ENCODE data around the gene PDZD2. TPM values are rescaled to one million over a fixed set of nuclear protein-coding genes. Genes with fewer than 3 reads are reported as not detected.

Gene PDZD2
- total and polyA plus RNA-seq, 2 experiments from 2014 or later: 8.3 to 16.9 TPM

DNA sequence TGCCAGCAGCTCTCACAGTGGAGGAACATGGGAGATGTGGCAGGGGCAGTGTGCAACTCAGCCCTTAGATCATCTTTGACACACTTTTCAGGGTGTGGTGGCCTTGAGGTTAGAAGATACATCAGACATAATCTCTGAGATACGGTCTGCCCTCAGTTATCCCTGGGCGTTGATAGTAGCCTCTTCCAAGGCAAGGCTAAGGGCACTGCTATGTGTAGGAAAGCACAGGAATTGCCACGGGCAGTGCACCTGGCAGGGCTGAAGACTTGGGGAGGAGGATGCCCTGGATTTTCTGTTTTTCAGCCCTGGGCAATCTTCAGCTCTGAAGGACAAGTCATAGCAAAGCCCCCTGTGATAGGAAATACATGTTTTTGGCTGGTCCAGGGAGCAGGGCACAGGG is 328.5 kb downstream of the PDZD2 start:
- H3K4me1 ChIP-seq (ENCODE audit: insufficient read depth): peaks cover 19% of the 10 kb centered on the region
- no peak overlapping the region for H2AFZ ChIP-seq
- H3K27me3 ChIP-seq (ENCODE audit: insufficient read depth): no peaks in the 10 kb centered on the region
- no peaks in the 10 kb centered on the region; the same call in 1 of the 2 replicates for H3F3A ChIP-seq (replicated peaks; ENCODE audit: low read depth)
- no peaks in the 10 kb centered on the region for H3K79me2 ChIP-seq (replicated peaks; ENCODE audit: insufficient read depth)
- Mint-ChIP-seq H3K27me3 (ENCODE audit: insufficient read depth, low read depth, poor library complexity) (peaks cover 18% of the 10 kb centered on the region), H3K9me3 (no peaks in the 10 kb centered on the region; the same call in 2 of the 3 replicates), H3K27ac (no peak overlapping the region), H3K4me1 (peaks cover 38% of the 10 kb centered on the region), H3K36me3 (ENCODE audit: low read depth) (no peaks in the 10 kb centered on the region), H3K4me3 (no peak overlapping the region)
- no peaks in the 10 kb centered on the region for H3K36me3 ChIP-seq (ENCODE audit: insufficient read depth)
- H4K20me1 ChIP-seq (replicated peaks; ENCODE audit: insufficient read depth): no peaks in the 10 kb centered on the region
- peaks cover 7% of the 10 kb centered on the region; the same call in 1 of the 2 replicates for H3K9me2 ChIP-seq (ENCODE audit: insufficient read depth)
- no peak overlapping the region for H3K27ac ChIP-seq (ENCODE audit: low read depth)
- H3K4me2 ChIP-seq: no peak overlapping the region
- TF ChIP-seq CREB1 (CRISPR knock-in tag; IDR thresholded peaks at IDR 0.05; ENCODE audit: low read depth) (no peak), EZH2phosphoT487 (IDR thresholded peaks at IDR 0.05; ENCODE audit: unreplicated experiment) (no peak), NANOG (IDR thresholded peaks at IDR 0.05; ENCODE audit: borderline replicate concordance) (no peak), STAT1 (IDR thresholded peaks at IDR 0.05; ENCODE audit: unreplicated experiment) (no peak), ZNF331 (CRISPR knock-in tag; IDR thresholded peaks at IDR 0.05; ENCODE audit: low read depth) (no peak), POLR2AphosphoS5 (IDR thresholded peaks at IDR 0.05; ENCODE audit: low read depth) (no peak), ZNF114 (CRISPR knock-in tag; IDR thresholded peaks at IDR 0.05) (no peak), EZH2 (IDR thresholded peaks at IDR 0.05; ENCODE audit: low read depth, unreplicated experiment) (no peak)
- TF ChIP-seq, protein P1, sequence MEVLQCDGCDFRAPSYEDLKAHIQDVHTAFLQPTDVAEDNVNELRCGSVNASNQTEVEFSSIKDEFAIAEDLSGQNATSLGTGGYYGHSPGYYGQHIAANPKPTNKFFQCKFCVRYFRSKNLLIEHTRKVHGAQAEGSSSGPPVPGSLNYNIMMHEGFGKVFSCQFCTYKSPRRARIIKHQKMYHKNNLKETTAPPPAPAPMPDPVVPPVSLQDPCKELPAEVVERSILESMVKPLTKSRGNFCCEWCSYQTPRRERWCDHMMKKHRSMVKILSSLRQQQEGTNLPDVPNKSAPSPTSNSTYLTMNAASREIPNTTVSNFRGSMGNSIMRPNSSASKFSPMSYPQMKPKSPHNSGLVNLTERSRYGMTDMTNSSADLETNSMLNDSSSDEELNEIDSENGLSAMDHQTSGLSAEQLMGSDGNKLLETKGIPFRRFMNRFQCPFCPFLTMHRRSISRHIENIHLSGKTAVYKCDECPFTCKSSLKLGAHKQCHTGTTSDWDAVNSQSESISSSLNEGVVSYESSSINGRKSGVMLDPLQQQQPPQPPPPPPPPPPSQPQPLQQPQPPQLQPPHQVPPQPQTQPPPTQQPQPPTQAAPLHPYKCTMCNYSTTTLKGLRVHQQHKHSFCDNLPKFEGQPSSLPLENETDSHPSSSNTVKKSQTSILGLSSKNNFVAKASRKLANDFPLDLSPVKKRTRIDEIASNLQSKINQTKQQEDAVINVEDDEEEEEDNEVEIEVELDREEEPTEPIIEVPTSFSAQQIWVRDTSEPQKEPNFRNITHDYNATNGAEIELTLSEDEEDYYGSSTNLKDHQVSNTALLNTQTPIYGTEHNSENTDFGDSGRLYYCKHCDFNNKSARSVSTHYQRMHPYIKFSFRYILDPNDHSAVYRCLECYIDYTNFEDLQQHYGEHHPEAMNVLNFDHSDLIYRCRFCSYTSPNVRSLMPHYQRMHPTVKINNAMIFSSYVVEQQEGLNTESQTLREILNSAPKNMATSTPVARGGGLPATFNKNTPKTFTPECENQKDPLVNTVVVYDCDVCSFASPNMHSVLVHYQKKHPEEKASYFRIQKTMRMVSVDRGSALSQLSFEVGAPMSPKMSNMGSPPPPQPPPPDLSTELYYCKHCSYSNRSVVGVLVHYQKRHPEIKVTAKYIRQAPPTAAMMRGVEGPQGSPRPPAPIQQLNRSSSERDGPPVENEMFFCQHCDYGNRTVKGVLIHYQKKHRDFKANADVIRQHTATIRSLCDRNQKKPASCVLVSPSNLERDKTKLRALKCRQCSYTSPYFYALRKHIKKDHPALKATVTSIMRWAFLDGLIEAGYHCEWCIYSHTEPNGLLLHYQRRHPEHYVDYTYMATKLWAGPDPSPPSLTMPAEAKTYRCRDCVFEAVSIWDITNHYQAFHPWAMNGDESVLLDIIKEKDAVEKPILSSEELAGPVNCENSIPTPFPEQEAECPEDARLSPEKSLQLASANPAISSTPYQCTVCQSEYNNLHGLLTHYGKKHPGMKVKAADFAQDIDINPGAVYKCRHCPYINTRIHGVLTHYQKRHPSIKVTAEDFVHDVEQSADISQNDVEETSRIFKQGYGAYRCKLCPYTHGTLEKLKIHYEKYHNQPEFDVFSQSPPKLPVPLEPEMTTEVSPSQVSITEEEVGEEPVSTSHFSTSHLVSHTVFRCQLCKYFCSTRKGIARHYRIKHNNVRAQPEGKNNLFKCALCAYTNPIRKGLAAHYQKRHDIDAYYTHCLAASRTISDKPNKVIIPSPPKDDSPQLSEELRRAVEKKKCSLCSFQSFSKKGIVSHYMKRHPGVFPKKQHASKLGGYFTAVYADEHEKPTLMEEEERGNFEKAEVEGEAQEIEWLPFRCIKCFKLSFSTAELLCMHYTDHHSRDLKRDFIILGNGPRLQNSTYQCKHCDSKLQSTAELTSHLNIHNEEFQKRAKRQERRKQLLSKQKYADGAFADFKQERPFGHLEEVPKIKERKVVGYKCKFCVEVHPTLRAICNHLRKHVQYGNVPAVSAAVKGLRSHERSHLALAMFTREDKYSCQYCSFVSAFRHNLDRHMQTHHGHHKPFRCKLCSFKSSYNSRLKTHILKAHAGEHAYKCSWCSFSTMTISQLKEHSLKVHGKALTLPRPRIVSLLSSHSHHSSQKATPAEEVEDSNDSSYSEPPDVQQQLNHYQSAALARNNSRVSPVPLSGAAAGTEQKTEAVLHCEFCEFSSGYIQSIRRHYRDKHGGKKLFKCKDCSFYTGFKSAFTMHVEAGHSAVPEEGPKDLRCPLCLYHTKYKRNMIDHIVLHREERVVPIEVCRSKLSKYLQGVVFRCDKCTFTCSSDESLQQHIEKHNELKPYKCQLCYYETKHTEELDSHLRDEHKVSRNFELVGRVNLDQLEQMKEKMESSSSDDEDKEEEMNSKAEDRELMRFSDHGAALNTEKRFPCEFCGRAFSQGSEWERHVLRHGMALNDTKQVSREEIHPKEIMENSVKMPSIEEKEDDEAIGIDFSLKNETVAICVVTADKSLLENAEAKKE (CRISPR knock-in tag; IDR thresholded peaks at IDR 0.05): no peak
- TF ChIP-seq, protein P2, sequence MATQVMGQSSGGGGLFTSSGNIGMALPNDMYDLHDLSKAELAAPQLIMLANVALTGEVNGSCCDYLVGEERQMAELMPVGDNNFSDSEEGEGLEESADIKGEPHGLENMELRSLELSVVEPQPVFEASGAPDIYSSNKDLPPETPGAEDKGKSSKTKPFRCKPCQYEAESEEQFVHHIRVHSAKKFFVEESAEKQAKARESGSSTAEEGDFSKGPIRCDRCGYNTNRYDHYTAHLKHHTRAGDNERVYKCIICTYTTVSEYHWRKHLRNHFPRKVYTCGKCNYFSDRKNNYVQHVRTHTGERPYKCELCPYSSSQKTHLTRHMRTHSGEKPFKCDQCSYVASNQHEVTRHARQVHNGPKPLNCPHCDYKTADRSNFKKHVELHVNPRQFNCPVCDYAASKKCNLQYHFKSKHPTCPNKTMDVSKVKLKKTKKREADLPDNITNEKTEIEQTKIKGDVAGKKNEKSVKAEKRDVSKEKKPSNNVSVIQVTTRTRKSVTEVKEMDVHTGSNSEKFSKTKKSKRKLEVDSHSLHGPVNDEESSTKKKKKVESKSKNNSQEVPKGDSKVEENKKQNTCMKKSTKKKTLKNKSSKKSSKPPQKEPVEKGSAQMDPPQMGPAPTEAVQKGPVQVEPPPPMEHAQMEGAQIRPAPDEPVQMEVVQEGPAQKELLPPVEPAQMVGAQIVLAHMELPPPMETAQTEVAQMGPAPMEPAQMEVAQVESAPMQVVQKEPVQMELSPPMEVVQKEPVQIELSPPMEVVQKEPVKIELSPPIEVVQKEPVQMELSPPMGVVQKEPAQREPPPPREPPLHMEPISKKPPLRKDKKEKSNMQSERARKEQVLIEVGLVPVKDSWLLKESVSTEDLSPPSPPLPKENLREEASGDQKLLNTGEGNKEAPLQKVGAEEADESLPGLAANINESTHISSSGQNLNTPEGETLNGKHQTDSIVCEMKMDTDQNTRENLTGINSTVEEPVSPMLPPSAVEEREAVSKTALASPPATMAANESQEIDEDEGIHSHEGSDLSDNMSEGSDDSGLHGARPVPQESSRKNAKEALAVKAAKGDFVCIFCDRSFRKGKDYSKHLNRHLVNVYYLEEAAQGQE (IDR thresholded peaks at IDR 0.05; ENCODE audit: unreplicated experiment): no peak
- ATAC-seq: no peak
- H3K4me3 ChIP-seq: no peak overlapping the region
- DNase-seq (ENCODE audit: low spot score): no peak

All from GM23338 (cell line).